Measurements from ENCODE around the gene CEP135.
"Not testable (repeated sequence)": the region's sequence is repeated elsewhere in the genome, so short reads cannot be mapped to it uniquely, and the experiment has no call there.

Gene CEP135

DNA sequence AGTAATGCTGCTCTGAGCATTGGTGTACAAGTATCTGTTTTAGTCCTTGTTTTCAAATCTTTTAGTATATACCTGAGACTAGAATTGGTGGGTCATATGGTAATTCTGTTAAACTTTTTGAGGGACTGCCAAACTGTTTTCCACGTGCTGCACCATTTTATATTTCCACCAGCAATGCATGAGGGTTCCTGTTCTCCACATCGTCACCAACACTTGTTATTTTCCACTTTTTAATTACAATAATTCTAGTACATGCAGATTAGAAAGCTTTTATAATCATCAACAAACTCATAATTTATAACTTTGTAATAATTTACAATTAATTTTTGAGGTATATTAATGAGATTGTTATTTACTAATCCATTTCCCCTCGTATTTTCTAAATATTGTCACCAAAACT lies 79.4 kb downstream of the CEP135 start:
- no peak for DNase-seq (ENCODE audit: low spot score)

DNA sequence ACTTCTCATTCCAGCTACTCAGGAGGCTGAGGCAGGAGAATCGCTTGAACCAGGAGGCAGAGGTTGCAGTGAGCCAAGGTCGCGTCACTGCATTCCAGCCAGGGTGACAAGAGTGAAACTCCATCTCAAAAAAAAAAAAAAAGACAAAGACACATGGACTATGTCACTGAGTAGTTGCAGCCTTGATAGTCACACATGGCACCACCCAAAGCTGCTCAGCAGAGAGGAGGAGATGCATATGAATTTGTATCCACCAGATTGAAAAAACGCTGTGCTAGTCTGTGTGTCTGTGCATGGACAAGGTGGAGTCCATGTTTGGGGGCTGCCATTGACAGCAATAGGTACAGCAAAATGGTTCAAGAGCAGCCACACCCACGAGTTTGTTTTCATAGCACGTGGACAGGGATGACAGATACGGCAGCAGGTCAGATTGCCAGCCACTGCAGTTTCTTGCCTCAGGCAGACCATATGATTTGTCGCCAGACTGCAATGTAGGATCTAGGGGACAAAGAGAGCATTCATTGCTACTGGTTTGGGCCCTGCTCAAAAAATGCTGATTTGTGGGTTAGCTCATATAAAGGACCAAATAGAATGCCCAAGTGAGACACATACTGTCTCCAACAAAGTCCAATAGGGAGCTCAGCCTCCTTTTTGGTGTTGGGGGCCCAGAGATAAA lies 89.9 kb downstream of the CEP135 start:
- DNase-seq (ENCODE audit: low spot score), result no peak

DNA sequence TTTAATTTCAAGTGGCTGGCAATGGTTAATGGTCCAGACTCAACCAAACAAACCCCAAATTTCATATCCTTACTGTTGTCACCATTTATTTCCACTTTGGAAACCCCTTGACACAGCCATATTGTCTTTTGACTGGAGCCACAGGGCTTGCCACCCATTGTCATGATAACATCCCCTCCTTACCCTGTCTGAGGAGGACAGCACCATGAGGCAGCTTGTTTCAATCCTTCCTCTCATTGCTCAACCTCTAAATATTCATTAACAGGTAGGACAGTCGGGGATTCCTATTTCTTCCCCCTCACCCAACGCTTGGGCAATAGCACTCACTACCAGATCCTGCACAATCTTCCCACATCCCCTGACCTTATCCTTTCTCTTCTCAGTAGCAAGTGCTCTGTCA lies 92.1 kb downstream of the CEP135 start:
- DNase-seq (ENCODE audit: low spot score), result no peak

DNA sequence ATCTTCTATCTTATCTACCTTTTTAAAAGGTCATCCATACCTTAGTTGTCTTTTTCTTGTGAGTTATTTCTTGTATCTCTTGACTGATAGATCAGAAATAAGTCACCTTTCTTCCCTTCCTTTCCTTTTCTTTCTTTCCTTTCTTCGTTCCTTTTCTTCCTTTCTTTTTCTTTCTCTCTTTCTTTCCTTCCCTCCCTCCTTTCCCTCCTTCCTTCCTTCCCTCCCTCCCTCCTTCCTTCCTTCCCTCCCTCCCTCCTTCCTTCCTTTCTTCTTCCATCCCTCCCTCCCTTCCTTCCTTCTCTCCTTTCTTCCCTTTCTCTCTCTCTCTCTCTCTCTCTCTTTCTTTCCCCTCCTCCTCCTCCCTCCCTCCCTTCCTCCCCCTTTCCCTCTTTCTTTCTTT lies 93.5 kb downstream of the CEP135 start:
- DNase-seq (ENCODE audit: low spot score), result no peak

DNA sequence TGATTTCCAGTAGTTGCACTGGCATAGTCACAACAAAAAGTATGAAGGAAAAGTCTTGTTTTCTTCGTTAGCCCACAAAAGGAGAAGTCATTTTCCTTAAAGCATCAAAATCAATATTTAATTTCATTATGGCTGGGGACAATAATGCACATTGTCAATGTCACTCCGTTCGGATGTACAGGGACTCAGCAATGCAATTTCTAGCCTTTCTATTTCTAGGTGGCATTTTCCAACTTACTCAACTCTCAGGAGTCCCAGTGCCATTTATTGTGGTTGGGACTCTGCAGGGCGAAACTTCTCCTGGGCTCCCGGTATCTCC lies 99.6 kb downstream of the CEP135 start:
- no peak for DNase-seq (ENCODE audit: low spot score)

DNA sequence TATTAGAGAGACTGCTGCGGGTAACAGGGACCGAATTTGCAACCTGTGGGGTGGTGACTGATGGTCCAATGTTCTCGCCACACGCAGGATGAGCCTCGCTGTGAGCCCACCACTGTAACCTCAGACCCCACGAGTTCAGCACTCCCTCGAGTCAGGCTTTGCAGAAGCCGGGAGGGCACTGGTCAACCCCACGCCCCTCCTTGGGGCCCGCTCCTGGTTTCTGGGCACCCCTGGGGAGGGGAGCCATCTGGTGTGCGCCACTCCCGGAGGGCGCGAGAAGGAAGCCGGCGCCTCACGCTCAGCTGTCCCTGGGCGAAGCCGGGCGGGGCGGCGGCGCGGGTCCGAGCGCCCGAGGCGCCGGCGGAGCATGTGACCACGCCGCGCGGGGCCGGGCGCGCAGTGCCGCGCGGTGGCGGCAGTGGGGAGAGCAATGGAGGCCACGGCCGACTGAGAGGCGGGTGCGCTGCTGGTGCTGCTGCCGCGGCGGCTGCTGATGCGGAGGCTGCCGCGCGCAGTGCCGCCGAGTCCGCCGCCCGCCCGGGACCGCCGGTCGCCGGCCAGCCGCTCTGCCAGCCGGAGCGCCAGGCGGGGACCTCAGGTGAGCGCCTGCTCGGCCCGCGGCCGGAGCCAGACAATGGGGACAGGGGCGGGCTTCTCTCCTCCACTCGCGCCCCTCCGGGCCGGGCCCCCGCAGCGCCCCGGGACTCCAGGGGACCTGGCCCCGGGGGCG lies 100.1 kb downstream of the CEP135 start:
- DNase-seq (ENCODE audit: low spot score), result peak; percentile 92

DNA sequence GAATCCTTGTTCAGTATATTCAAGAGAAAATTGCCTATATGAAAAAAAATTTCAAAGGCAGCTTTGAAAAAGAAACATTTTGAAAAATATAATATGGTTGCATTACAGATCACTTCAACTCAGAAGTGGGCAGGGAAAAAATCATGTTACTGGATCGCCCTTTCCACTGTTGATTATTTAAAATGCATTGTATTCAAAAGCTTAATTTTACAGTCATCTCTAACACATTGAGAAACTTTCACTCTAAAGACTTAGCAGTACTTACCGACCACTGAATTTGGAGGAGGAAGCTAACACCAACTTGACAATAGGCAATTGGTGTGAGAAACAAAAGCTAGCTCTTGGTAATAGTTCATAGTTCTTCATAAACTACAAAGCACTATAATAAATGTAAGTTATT lies 101.9 kb downstream of the CEP135 start:
- DNase-seq (ENCODE audit: low spot score), result no peak

DNA sequence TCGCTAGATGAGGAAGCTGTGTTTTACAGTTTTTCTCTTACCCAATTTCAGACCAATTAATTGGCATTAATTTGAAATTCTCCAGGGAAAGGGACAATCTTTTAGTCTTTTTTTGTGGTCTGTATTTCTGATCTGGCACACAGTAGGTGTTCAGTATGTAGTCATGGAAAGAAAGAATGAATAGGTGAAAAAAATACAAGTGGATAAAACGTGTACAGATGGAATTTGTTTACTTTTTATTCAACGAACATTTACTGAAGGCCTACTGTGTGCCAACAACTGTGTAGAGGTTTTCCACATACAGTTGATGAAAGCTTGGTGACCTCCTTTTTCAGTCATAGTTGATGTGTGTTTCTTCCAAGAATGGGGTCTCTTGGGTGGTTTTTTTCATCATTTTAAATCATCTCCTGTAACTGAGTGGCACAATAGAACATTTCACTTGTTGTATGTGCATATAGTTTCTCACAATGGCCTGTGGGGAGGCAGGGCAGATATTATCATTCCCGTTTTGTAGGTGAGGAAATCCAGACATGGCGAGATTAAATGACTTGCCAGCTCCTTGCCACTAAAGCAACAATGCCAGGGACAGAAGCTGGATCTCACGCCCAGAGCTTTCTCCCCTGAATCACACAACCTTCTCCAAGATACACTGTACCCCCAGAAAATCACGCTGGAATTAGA lies 102.4 kb downstream of the CEP135 start:
- no peak for DNase-seq (ENCODE audit: low spot score)

DNA sequence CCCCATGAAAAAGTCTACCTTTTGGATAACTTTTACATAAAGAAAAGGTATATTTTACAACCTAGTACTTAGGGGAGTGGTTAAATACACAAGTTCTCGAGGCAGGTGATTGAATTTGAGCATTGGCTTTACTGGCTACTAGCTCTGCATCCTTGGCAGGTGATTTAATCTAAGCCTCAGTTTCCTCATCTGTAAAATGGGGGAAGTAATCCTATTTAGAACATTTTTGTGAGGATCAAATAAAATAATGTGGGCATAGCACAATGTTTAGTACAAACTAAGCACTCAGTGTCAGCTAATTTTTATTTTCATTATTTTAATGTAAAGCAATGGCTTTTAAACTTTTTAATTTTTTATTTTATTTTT lies 102.9 kb downstream of the CEP135 start:
- DNase-seq (ENCODE audit: low spot score), result no peak

DNA sequence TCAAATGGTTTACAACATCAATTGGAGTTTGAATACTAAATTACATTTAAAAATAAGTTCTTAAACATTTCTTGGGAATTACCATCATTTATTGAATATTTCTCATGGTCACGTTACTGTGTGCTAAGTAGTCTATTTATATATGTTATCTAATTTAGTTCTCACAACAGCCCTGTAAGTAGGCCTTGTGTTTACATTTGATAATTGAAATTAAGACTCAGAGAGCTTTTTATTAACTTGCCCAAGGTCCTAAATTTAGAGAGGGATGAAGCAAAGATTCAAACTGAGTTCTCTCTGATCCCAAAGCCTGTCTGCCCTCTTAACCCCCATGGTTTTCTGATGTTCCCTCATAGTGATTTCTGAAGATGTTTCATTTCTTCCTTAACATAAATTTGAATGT lies 103.7 kb downstream of the CEP135 start:
- DNase-seq (ENCODE audit: low spot score), result no peak

DNA sequence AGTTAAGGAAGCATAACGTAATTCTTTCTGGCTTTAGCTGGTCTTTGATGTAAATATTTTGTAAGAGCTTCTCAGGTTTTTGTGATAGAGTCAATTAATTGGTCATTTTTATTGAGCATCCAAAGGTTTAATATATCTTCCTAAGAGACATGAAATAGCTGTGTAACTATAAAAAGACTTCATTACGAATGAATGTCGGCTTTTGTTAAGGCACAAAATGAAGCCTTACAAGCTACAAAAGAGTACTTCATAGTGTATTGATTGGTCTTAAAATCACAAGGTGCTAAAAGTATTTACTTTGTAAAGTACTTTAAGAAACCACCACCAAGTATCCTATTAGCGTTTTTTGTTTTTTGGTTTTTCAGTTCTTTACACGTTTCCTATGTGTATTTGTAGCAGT lies 104.2 kb downstream of the CEP135 start:
- DNase-seq (ENCODE audit: low spot score), result no peak

DNA sequence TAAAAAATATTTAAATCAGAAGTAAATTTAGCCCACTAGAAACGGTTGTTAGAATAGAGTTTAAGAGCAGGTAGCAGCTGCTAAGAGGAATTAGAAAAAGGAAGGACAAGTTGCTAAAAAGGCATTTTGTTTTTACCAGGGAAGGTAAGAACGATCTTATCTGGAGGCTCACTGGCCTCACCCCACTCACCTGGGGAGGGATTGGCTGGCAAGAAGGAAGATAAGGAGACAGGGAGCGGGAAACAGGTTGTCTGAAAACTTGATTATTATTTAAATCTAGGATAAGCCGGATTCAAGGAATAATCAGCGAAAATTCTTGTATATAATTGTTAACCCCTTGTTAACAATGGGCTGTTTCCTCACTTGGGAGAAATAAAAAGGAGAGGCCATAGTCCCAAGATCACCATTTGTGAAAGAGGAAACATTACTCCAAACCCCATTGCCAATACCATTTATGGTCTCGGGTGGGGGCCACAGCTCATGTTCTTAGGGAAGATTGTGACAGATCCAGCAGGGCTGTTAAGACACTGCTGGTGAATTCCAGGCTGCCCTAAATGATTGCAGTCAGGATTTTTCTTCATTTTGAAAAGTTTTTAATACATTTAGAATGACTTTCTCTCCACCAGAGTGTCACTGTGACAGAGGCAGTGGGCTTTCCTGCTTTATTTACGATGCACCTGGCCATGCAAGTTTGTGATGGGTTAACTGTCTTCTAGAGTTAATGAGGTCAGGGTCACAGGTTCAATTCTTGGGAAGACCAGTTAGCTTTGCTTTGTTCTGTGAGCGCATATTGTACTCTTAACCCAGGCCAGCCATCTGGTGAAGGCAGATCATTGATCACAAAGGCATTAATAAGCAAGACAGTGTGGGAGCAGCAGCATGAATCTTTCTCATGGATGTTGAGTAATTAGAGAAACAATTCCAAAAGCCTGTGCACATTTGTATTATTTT lies 106.6 kb downstream of the CEP135 start:
- peak; percentile 40 for DNase-seq (ENCODE audit: low spot score)

DNA sequence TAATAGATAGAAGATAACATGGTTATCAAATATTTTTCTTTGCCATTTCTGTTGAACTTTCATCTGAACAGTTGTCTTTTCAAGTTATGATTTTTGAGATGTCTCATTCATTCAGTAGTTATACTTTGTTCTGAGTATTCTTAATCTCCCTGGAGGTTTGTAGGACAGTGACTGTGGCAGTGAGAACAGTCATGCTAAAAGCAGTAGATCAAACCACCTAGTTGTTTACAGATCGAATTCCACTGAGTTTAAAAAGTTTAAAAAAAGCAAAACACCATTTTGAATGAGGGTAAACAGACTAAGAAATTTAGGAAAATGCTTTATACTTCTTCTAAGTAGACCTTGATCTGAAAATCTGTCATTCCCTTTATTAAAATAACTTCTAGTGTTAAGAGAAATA lies 107.2 kb downstream of the CEP135 start:
- no peak for DNase-seq (ENCODE audit: low spot score)

DNA sequence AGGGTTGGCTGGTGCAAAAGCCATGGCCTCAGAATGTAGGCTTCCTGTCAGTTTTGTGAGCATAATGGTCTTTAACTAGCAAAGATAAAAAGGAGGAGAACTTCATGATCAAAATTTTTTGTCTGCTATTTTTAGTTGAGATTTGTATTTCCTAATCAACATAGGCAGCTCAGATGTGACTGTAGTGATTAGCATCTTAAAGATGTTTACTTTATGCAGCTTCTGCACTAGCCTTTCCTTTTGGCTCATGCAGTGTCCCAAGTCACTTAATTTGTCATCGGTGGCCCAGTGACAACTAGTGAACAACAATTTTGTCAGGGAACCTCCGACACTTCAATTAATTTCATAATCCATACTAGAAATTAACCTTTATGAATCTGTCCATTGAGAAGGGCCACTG lies 109.8 kb downstream of the CEP135 start:
- DNase-seq (ENCODE audit: low spot score), result no peak

DNA sequence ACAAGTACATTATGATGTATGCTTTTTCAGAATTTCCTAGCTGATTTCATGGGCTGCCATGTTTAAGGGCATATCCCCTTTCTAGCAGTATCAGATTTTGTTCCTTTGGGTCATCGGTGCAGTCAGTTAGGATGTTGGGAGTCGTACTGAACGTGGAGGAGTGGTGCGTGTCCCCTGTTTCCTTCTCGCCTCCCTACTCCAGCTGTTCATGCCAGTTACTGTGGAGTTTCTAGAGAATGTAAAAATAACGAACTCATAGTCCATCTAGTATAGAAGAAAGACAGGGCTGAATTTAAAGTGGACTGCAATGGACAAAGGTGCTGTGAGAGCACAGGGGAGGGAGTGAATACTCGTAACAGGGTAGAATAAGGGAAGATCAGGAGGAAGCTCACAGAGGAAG lies 111.3 kb downstream of the CEP135 start:
- DNase-seq (ENCODE audit: low spot score), result no peak

DNA sequence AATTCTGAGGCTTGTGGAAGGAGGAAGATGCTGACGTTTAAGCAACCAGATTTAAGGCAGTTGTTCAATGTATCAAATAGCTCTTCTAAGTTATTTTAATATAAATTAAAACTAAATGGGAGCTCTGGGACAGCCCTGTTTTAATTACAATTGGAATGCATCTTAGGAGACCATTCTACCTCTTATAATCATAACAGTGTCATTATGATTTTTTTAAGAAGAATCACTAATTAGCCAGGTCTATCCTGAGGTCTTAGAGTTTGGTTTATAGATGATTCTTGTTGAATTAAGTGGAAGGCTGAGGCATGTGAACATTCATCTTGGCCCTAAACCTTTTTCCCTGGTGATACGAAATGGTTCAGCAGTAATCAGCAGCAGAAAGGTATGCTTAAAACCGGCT lies 113.4 kb downstream of the CEP135 start:
- DNase-seq (ENCODE audit: low spot score), result no peak

DNA sequence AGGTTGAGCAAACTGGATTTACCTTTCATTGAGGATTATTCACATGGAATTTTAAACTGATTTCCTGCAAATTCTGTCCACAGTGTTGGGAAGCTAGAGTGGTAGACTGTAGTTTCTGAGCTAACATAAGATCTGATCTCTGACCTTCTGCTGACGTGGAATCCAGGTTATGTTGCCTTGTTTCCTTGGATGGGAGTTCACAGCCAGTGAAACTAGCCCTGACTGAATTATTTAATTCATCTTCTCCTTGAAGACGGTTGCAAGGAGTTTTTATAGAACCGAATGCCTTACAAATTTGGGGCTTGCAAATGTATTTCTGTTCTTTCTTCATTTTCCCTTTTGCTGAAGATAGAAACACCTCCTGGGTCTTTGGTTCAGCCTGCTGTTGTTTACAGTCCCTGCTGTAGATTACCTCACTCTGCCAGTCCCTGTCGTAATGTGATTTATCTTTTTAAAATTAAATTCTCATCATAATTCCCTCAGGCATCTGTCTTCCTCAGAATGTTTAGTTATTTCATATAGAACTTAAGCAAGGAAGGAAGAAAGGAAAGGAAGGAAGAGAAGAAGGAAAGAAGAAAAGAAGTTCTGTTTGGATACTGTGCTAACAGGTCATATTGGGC lies 113.9 kb downstream of the CEP135 start:
- DNase-seq (ENCODE audit: low spot score), result no peak

DNA sequence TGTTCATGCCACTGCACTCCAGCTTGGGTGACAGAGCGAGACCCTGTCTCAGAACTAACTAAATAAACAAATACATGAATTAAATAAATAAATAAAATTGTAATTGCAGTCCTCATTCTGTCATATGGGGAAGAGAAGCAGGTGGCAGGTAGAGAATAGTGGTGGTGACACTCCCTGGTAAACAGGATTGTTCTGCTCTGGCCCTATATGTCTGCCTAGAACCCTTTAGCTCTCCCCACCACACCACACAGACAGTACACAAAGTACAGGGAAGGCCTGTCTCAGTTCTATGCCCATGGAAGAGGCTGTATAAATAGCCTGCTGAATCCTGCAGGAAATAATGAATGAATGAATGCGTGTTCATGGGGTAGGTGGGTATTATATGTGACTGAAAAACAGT lies 117.7 kb downstream of the CEP135 start:
- no peak for DNase-seq (ENCODE audit: low spot score)

DNA sequence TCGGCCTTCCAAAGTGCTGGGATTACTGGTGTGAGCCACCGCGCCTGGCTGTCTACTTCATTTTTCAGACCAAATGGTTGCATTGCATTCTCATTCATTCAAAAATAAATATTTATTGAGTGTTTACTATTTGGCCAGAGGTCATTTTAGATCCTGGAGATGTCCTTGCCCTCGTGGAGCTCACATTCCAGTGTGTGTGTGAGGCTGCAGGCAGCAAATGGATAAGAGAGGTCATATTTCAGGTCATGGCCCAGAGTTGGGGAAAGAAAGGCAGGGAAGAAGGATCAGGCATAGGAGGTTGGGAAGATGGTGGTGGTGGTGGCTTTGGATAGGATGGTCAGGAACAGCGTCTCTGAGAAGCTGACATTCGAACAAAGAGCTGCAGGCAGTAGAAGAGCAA lies 119.1 kb downstream of the CEP135 start:
- no peak for DNase-seq (ENCODE audit: low spot score)

DNA sequence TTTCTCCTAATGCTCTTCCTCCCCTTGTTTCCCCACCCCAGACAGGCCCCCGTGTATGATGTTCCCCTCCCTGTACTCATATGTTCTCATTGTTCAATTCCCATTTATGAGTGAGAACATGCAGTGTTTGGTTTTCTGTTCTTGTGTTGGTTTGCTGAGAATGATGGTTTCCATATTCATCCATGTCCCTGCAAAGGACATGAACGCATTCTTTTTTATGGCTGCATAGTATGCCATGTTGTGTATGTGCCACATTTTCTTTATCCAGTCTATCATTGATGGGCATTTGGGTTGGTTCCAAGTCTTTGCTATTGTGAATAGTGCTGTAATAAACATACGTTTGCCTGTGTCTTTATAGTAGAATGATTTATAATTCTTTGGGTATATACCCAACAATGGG lies 124.0 kb downstream of the CEP135 start:
- DNase-seq (ENCODE audit: low spot score), result not testable (repeated sequence)

DNA sequence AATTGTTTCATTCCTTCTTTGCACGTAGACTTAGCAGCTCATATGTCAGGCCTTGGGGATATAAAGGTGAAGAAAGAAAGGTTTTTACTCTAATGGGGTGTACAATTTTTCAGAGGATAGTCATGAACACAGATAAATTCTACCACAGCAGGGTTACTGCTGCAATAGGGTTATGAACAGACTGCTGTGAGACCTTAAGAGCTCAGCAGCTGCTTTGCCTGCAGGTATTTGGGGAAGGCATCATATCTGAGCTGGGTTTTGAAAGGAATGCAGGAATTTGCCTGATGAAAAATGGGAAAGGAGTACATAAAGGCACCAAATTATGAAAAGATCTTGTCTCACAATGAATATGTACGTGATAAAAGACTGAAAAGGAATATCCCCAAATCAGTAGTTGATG lies 128.9 kb downstream of the CEP135 start:
- DNase-seq (ENCODE audit: low spot score), result no peak

DNA sequence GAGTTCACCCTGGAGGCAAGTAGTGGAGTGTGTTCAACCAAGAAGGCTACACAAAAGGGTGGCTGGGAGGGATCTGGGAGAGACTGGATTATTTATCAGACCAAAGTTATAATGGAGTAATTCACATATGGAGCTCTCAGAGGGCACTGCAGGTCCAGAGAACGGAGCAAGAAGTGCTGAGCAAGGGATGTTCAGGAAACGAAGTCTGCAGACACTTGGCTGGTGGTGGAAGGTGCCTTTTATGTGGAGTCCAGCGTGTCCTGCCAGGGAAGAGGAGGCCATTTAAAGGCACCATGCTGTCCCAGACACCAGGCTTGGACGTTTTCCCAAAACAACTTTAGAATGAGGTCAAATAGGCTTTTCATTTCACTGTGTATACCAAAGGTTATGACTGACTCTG lies 130.1 kb downstream of the CEP135 start:
- no peak for DNase-seq (ENCODE audit: low spot score)
